Motor neuron (in vitro differentiated cells): ENCODE results near the gene PRIM2. TPM values are rescaled to one million over a fixed set of nuclear protein-coding genes. Genes with fewer than 3 reads are reported as not detected.
A peak's percentile ranks its signal among the peaks of the same experiment; 100 is the strongest.
"Not testable (repeated sequence)": the region's sequence is repeated elsewhere in the genome, so short reads cannot be mapped to it uniquely, and the experiment has no call there.

Experiments
- ATAC-seq, 8 experiments: fragments of 200-7000 bp; cut with Tn5 transposase; replicated peaks in 6 of 8; 2 replicates each; pipeline ENCODE4 v1.8.0; 2021; ENCODE audit warnings: mild to moderate bottlenecking in 8 of 8, moderate library complexity in 8 of 8
- H3K27ac ChIP-seq, 2 donors: fragments of 250-450 bp; sonication (Bioruptor Pico); 2 replicates each; pipeline ENCODE4 v1.9.0; 2021; ENCODE audit warnings: antibody characterized with exemption in 2 of 2, mild to moderate bottlenecking in 2 of 2, moderate library complexity in 1 of 2
- H3K4me1 ChIP-seq, 2 donors: fragments of 250-450 bp; sonication (Bioruptor Pico); replicated peaks in 1 of 2; 2 replicates each; pipeline ENCODE4 v1.6.1; 2021; ENCODE audit warnings: antibody characterized with exemption in 2 of 2, mild to moderate bottlenecking in 2 of 2, moderate library complexity in 1 of 2
- H3K4me3 ChIP-seq, 5 donors: fragments of 250-450 bp; sonication (Bioruptor Pico); 2 replicates each; pipeline ENCODE4 v1.9.0; 2021; ENCODE audit warnings: antibody characterized with exemption in 5 of 5, mild to moderate bottlenecking in 5 of 5, moderate library complexity in 4 of 5
- WGBS, 10 experiments: fragments of 450-650 bp; shearing (Covaris generic); methylation state at CpG; one replicate each; pipeline ENCODE4 v1.0.0; 2022; 5-methylcytosine and 5-hydroxymethylcytosine counted together
- in situ Hi-C, 9 experiments: fragments of 400-800 bp; cut with MboI; loops; one replicate each; pipeline ENCODE4 v1.15.0; 2021; ENCODE audit warnings: low sequenced_read_pairs in 9 of 9, low pct_unique_long_range_greater_than_20kb in 2 of 9; ENCODE audit not compliant: unreplicated experiment in 9 of 9
- total RNA-seq, 8 experiments: library from RNA; unstranded; fragments of 300-600 nt; gene quantifications; 2 replicates each; pipeline versions ENCODE4 v1.2.3 to v1.2.4, GENCODE V29; 2022

Gene PRIM2
- total RNA-seq, 8 experiments from 2014 or later = 4.4 to 28.3 (median 9.2) TPM

GRCh38 chr6:57668108-57668507 lies 350.7 kb downstream of the PRIM2 start:
- H3K4me1 ChIP-seq, in situ Hi-C loops, H3K27ac ChIP-seq, H3K4me3 ChIP-seq, ATAC-seq: not testable (repeated sequence)

- in situ Hi-C loops, H3K4me3 ChIP-seq: not testable (repeated sequence)
- Histone ChIP-seq H3K4me1 (peaks cover 6 to 12% of the 10 kb centered on the region in 2 donors), H3K27ac (peak overlapping the region in 1 of 2 donors; percentile 29)
- ATAC-seq = peak in 5 of 8 experiments; percentile 57 to 73 (median 69)
- WGBS, 10 experiments = 20 to 92% (median 41%) methylated on average over 1 to 3 of the region's 3 CpGs; no CpG with 5 or more reads in 6 of the 10 experiments
Observed at GRCh38 chr6:57671237-57671636, 353.8 kb downstream of the PRIM2 start.

GRCh38 chr6:57671937-57672627 lies 354.7 kb downstream of the PRIM2 start:
- peak in 3 of 8 experiments; percentile 33 to 50 (median 38) for ATAC-seq
- 90 to 100% methylated on average over 2 to 4 of the region's 6 CpGs; no CpG with 5 or more reads in 8 of the 10 experiments for WGBS, 10 experiments
- peaks cover 6 to 12% of the 10 kb centered on the region in 2 donors for H3K4me1 ChIP-seq

GRCh38 chr6:57673281-57673680 lies 355.9 kb downstream of the PRIM2 start:
- H3K4me1 ChIP-seq = peaks cover 6 to 12% of the 10 kb centered on the region in 2 donors
- ATAC-seq = peak in 3 of 8 experiments; percentile 69 to 82 (median 77)
- H3K27ac ChIP-seq, in situ Hi-C loops, H3K4me3 ChIP-seq: not testable (repeated sequence)
- 83 to 100% methylated on average over 1 of the region's 1 CpG; no CpG with 5 or more reads in 8 of the 10 experiments for WGBS, 10 experiments

More at GRCh38 chr6:57671937-57672627, 354.7 kb downstream of the PRIM2 start:
- H3K27ac ChIP-seq, in situ Hi-C loops, H3K4me3 ChIP-seq: not testable (repeated sequence)

- peaks cover 6 to 12% of the 10 kb centered on the region in 2 donors for H3K4me1 ChIP-seq
- ATAC-seq, H3K27ac ChIP-seq, in situ Hi-C loops, H3K4me3 ChIP-seq: not testable (repeated sequence)
- WGBS, 10 experiments = 83 to 100% (median 100%) methylated on average over 1 to 4 of the region's 4 CpGs; no CpG with 5 or more reads in 2 of the 10 experiments
Observed at GRCh38 chr6:57675386-57675785, 358.0 kb downstream of the PRIM2 start.

GRCh38 chr6:57696382-57696781 lies 379.0 kb downstream of the PRIM2 start:
- WGBS, 10 experiments = 11 to 33% methylated on average over 1 of the region's 1 CpG; no CpG with 5 or more reads in 8 of the 10 experiments
- H3K27ac ChIP-seq, H3K4me3 ChIP-seq, in situ Hi-C loops, H3K4me1 ChIP-seq: not testable (repeated sequence)
- ATAC-seq = peak in 1 of 8 experiments; percentile 64

Other genes starting within 250 kb of the PRIM2 start
- gene ZNF451, start 227.4 kb upstream of the PRIM2 start, total RNA-seq = 10 to 100 TPM; 47.0 to 74.7 (median 54.3) TPM
- gene BAG2, start 145.3 kb upstream of the PRIM2 start, total RNA-seq = 10 to 100 TPM in 3 of 8 experiments, 1 to 10 TPM in 5; 2.6 to 17.5 (median 5.2) TPM
- 10 to 100 TPM; 10.3 to 41.4 (median 12.4) TPM for gene RAB23, start 95.3 kb upstream of the PRIM2 start, total RNA-seq